Measurements from ENCODE around the gene FAM124B.

DNA sequence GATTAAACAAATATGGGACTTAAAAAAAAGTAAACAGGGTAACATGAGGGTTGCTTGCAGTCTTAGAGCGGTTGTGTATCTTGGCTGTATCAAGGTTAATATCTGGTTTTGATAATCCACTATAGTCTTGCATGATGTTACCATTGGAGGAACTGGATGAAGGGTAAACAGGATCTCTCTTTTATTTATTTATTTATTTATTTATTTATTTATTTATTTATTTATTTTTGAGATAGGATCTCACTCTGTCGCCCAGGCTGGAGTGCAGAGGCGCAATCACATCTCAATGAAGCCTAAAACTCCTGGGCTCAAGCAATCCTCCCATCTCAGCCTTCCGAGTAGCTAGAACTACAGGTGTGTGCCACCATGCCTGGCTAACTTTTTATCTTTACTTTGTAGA is 42.9 kb upstream of the FAM124B start:
- TF ChIP-seq, protein P1, sequence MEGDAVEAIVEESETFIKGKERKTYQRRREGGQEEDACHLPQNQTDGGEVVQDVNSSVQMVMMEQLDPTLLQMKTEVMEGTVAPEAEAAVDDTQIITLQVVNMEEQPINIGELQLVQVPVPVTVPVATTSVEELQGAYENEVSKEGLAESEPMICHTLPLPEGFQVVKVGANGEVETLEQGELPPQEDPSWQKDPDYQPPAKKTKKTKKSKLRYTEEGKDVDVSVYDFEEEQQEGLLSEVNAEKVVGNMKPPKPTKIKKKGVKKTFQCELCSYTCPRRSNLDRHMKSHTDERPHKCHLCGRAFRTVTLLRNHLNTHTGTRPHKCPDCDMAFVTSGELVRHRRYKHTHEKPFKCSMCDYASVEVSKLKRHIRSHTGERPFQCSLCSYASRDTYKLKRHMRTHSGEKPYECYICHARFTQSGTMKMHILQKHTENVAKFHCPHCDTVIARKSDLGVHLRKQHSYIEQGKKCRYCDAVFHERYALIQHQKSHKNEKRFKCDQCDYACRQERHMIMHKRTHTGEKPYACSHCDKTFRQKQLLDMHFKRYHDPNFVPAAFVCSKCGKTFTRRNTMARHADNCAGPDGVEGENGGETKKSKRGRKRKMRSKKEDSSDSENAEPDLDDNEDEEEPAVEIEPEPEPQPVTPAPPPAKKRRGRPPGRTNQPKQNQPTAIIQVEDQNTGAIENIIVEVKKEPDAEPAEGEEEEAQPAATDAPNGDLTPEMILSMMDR (IDR thresholded peaks at IDR 0.05) = no peak
- TF ChIP-seq POLR2A (IDR thresholded peaks at IDR 0.05) = no peak

Data from testis (tissue), 2 donors.